ENCODE results near the gene PCDHGA12.
"Not testable (repeated sequence)": the region's sequence is repeated elsewhere in the genome, so short reads cannot be mapped to it uniquely, and the experiment has no call there.

Gene PCDHGA12

GRCh38 chr5:141388661-141389060 lies 41.6 kb upstream of the PCDHGA12 start:
- no peak overlapping the region for H3K27ac Mint-ChIP-seq
- H3K4me3 Mint-ChIP-seq: no peak overlapping the region
- no peaks in the 10 kb centered on the region for H3K4me1 Mint-ChIP-seq
- no peak for DNase-seq
- no peak for TF ChIP-seq CTCF (IDR thresholded peaks at IDR 0.05)
- H3K9me3 Mint-ChIP-seq: peaks cover 96% of the 10 kb centered on the region
- peaks cover 64% of the 10 kb centered on the region for H3K36me3 Mint-ChIP-seq (ENCODE audit: low read depth)
- H3K27me3 Mint-ChIP-seq (ENCODE audit: low read depth, poor library complexity): peaks cover 3% of the 10 kb centered on the region

- peaks cover 3% of the 10 kb centered on the region for H3K27me3 Mint-ChIP-seq (ENCODE audit: low read depth, poor library complexity)
- H3K36me3 Mint-ChIP-seq (ENCODE audit: low read depth): peaks cover 72% of the 10 kb centered on the region
- DNase-seq: no peak
- no peak for TF ChIP-seq CTCF (IDR thresholded peaks at IDR 0.05)
- H3K9me3 Mint-ChIP-seq: peaks cover 96% of the 10 kb centered on the region
- H3K4me3 Mint-ChIP-seq: peak overlapping the region; percentile 35
- H3K27ac Mint-ChIP-seq: peak overlapping the region; percentile 72
- no peaks in the 10 kb centered on the region for H3K4me1 Mint-ChIP-seq
These were observed 40.9 kb upstream of the PCDHGA12 start for GRCh38 chr5:141389153-141390042.

- Mint-ChIP-seq H3K4me3 (no peak within 1 kb of the TSS), H3K36me3 (ENCODE audit: low read depth) (peaks cover 80% of the 10 kb centered on the region), H3K27ac (no peak within 1 kb of the TSS), H3K4me1 (no peaks in the 10 kb centered on the region), H3K9me3 (peaks cover 95% of the 10 kb centered on the region), H3K27me3 (ENCODE audit: low read depth, poor library complexity) (peaks cover 3% of the 10 kb centered on the region)
- no peak for TF ChIP-seq CTCF (IDR thresholded peaks at IDR 0.05)
- no peak for DNase-seq
These were observed 37.7 kb upstream of the PCDHGA12 start, which contains the start of gene PCDHGA8 for GRCh38 chr5:141392429-141393198. Gene PCDHGA8 (plus strand): TSS chr5:141392633. CDS start chr5:141392814, 181 bp downstream.

GRCh38 chr5:141393267-141393666 lies 37.0 kb upstream of the PCDHGA12 start:
- Mint-ChIP-seq H3K27me3 (ENCODE audit: low read depth, poor library complexity) (peaks cover 3% of the 10 kb centered on the region), H3K36me3 (ENCODE audit: low read depth) (peaks cover 78% of the 10 kb centered on the region), H3K27ac (no peak overlapping the region), H3K4me1 (no peaks in the 10 kb centered on the region), H3K9me3 (peaks cover 94% of the 10 kb centered on the region), H3K4me3 (no peak overlapping the region)
- DNase-seq: no peak
- TF ChIP-seq CTCF (IDR thresholded peaks at IDR 0.05): no peak

- not testable (repeated sequence) for H3K4me1 Mint-ChIP-seq; DNase-seq; H3K27ac Mint-ChIP-seq; H3K27me3 Mint-ChIP-seq (ENCODE audit: low read depth, poor library complexity); H3K4me3 Mint-ChIP-seq
- Mint-ChIP-seq H3K9me3 (peaks cover 94% of the 10 kb centered on the region), H3K36me3 (ENCODE audit: low read depth) (peaks cover 76% of the 10 kb centered on the region)
These were observed 35.7 kb upstream of the PCDHGA12 start for GRCh38 chr5:141394401-141395187.

GRCh38 chr5:141397756-141398551 lies 32.4 kb upstream of the PCDHGA12 start, which contains the start of gene PCDHGB5:
Gene PCDHGB5 (plus strand): TSS chr5:141397947. CDS start chr5:141398128, 181 bp downstream.
- not testable (repeated sequence) for DNase-seq; H3K4me1 Mint-ChIP-seq; H3K27ac Mint-ChIP-seq; H3K27me3 Mint-ChIP-seq (ENCODE audit: low read depth, poor library complexity); H3K4me3 Mint-ChIP-seq
- peaks cover 70% of the 10 kb centered on the region for H3K36me3 Mint-ChIP-seq (ENCODE audit: low read depth)
- peaks cover 88% of the 10 kb centered on the region for H3K9me3 Mint-ChIP-seq

All from nephron progenitor cell (in vitro differentiated cells).